T-helper 22 cell (primary cell): ENCODE data around the gene ITGB5.
A peak's percentile ranks its signal among the peaks of the same experiment; 100 is the strongest.

Source experiments
- DNase-seq: peaks from one replicate; pipeline ENCODE4 v3.0.0-alpha.2; 2020; ENCODE audit warnings: low read depth

The ITGB5 gene, protein sequence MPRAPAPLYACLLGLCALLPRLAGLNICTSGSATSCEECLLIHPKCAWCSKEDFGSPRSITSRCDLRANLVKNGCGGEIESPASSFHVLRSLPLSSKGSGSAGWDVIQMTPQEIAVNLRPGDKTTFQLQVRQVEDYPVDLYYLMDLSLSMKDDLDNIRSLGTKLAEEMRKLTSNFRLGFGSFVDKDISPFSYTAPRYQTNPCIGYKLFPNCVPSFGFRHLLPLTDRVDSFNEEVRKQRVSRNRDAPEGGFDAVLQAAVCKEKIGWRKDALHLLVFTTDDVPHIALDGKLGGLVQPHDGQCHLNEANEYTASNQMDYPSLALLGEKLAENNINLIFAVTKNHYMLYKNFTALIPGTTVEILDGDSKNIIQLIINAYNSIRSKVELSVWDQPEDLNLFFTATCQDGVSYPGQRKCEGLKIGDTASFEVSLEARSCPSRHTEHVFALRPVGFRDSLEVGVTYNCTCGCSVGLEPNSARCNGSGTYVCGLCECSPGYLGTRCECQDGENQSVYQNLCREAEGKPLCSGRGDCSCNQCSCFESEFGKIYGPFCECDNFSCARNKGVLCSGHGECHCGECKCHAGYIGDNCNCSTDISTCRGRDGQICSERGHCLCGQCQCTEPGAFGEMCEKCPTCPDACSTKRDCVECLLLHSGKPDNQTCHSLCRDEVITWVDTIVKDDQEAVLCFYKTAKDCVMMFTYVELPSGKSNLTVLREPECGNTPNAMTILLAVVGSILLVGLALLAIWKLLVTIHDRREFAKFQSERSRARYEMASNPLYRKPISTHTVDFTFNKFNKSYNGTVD

DNA sequence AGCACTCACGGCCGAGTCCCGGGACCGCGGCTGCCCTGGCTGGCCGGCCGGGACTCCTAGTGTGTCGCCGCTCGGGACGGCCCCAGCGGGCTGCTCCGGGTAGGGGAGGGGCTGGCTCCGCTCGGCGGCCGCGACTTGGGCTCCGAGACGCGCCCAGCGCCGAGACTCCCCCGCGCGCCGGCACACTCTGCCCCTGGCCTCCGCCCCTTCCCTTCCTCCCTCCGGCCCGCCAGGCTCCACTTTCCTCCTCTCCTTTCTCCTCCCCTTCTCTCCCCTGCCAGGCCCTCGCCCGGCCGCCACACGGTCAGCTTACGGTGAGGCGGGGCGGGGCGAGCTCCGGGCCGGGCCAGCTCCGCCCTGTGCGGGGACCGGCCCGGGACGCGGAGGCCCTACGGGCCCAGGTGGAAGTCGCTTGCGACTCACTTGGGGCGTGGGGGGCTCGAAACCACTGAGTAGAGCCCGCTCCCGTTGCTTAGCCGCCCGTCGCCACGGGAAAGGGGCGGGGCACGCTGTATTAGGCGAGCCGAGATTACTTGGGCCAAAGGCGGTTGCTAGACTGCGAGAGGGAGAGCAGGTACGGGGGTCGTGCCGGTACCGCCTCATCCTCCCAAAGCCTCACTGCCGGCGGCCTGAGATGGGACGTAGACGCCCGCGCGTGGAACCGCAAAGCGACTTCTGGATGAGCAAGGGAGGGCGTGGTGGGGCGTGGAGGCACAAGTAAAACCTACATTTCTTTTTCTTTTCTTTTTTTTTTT lies at the start of gene ITGB5:
Gene ITGB5 (minus strand): TSS at position 189 of the 755 bp plus-strand sequence. CDS start 365 bp downstream, outside the sequence.
- no peak for DNase-seq

DNA sequence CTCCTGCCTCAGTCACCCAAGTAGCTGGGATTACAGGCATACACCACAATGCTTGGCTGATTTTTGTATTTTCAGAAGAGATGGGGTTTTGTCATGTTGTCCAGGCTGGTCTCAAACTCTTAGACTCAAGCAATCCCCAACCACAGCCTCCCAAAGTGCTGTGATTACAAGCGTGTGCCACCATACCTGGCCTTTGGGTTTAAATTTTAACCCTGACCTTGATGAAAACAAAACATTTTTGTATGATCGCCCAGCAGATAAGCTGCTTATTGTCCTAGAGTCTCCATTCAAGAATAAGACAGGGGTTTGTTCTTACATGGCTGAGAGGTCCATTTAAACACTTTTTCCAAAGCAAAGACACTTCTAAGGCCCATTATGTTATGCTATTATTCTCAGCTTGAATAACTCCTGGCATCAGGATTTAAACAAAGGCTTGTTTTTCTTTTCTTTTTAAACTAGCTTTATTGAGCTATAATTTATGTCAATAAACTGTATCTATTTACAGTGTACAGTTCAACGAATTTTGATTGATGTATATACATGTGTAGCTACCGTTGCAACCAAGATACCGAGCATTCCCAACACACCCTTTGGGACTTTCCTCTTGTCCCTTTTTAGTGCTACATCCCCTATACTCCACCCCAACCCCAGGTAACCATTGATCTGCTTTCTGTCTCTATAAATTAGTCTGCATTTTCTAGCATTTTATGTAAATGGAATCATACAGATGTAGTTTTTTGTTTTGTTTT lies 48.8 kb upstream of the ITGB5 start:
- DNase-seq: no peak

DNA sequence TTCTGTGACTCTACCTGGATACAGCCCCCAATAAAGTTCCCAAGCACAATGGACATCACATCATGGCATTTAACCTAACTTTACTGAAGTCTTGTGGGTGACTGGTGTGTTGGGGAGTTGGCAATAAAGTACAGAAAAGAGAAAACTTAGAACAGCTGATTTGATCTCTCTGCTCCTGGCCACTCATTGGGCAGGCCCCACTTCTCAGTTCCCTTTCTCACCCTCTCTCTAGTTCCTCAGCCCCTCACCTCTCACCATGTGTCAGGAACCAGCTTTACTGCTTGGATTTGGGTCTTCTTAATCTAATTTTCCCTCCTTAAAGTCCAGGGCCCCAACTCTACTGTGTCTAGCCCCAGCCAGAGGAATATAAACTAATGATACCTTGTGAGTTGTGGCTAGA lies 48.1 kb upstream of the ITGB5 start:
- DNase-seq: no peak

DNA sequence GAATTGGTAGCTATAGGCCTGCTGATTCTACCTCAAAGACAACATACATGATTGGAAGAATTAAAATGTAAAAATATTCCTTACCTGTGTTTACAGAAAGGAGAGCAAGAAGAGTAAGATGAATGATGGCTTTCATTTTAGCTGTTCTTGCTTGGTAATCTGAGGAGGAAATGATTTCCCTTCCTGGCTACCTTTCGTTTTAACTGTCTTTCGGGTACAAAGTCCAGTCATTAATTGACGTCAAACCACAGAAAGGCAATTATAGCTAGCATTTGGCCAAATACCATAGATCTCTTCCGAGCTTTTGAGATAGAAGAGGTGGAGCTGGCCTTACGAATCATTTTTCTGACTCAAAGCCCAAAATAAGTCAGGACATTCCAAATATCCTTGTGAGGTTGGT lies 47.4 kb upstream of the ITGB5 start, which contains the start of gene MUC13:
Gene MUC13 (minus strand): TSS at position 175 of the 400 bp plus-strand sequence. CDS start 39 bp downstream, at position 136.
- DNase-seq: no peak

DNA sequence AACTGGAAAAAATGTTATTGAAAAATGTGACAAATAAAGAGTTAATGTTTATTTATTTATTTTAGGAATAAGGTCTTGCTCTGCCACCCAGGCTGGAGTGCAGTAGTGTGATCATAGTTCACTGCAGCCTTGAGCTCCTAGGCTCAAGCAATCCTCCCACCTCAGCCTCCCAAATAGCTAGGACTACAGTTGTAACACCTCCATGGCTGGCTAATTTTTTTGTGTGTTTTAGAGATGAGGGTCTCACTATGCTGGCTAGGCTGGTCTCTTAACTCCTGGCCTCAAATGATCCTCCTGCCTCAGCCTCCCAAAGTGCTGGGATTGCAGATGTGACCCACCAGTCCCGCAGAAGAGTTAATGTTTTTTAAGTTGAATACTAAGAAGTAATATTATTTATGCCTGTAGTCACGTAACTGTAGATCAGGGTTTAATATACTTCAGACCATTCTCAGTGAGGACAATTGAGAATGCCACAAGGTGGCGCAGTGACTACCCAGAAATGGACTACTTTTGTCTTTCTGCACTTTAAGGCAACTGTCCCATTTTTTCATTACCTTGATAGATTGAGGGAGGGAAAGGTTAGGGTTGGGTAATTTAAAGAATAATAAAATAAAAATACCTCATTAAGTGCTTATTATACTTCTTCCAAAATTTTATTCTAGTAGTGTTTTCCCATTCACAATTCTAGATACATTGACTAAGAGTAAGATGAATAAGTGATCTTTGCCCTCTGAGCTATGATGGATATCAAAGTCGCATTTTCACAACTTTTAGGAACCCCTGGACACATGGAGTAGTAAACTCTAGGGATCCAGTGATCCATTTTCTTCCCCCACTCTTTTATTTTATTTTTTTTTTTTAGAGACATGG lies 41.4 kb upstream of the ITGB5 start:
- DNase-seq: peak; percentile 3

DNA sequence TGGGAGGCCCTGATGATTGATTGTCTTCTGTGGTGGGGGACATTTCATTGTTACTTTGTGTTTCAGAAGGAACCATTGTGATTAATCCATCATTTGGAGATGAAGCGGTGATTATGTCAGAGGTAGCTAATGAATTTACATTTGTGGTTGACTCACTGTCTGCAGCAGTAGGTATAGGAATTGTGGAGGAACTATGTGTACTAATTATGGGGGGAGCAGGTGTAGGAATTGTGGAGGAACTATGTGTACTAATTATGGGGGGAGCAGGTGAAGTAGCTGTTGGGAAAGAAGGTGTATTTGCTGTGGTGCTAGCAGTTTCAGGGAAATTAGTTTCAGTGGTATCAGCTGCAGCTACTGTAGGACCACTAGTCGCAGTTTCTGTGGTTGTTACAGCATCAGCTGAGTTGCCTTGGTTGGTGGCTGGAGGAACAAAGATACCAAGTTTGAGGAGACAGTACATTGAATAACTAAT lies 40.4 kb upstream of the ITGB5 start:
- DNase-seq: no peak

DNA sequence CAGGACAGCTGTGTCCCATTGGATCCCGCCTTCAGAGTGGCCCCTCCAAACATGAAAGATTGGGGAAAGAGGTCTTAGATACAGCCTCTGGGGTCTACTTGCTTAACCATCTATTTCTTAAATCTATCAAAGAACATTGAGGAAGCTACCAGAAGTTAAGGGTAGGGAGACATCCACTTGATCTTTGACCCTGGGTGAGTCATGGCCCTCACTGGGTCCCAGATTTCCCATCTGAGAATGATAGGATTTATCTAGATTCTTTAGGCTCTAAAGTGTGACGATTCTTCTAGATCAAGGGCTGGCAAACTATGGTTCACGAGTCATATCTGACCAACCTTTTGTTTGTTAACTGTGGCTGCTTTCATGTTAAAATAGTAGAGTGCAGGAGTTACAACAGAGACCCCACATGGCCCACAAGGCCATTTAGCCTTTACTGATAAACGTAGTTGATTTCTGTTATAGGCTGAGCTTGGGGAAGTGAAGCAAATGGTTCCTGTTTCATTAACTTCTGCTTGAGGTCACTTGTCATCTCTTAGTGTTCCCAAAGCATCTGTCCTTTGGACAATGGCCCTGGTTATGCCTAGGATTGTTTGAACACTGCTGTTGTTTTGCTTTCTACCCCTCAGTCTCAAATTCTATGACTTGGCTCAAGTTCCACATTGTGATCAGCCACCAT lies 39.4 kb upstream of the ITGB5 start:
- DNase-seq: no peak

DNA sequence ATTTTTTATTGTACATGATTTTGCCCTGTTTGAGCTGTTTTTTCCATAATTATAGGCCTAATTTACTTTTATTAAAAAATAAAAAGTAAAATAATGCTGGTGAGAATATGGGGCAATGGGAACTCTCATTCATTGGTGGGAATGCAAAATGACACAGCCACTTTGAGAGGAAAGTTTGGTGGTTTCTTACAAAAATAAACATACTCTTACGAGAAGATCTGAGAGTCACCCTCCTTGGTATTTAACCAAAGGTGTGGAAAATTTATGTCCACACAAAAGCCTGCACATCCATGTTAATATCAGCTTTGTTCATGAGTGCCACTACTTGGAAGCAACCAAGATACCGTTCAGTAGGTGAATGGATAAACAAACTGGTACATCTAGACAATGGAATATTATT lies 37.6 kb upstream of the ITGB5 start:
- no peak for DNase-seq

DNA sequence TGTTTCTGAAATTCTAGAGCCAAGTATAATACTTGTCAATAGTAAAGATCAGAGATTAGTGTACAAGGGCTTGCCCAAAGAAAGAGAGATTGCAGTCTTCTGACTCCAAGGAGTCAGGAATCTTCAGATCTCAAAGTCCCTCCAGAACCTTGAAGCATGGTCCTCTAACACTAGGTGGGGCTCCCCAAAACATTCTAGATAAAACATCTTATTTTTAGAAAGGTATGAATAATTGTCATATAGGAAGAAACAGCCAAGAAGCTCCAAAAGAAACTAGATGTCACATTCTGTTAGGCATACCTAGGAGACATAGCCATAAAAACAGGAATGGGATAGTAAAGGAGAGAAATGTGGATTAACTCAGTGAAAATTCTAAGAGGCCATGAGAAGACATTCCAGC lies 36.7 kb upstream of the ITGB5 start:
- no peak for DNase-seq

DNA sequence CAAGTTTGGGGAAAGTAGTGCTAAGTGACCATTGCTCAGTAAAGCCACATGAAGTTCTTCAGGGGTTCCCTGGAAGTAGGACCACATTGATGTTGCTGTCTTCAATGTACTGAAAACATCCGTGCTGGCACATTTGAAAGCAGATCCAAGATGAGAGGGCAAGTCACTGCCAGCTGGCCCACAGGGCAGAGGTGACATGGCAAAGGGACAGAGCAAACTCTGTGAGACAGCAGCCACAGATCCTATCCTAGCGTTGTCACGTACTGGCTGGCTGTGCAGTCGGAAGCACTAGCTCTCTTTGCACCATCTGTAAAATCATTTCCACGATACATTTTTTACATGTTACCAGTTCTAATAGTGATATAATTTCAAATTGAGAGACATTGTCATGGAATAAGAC lies 33.6 kb upstream of the ITGB5 start:
- no peak for DNase-seq

DNA sequence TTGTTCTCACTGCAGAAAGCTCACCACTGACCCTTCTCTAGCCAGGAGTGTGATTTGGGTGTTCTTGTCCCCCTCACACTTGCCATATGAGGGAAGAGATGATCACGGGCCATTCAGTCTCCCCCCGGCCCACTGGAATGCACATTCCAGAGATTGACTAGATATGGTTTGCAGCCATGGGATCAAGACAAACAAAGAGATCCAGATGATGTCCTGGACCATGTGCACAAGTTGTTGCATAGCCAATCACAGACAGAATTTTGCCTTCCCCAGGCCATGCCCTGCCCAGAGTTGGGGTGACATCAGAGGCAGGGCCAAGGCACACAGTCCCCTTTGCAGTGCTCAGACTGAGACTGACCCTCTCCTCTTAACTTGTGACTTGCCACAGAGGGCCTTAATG lies 32.6 kb upstream of the ITGB5 start:
- DNase-seq: no peak

DNA sequence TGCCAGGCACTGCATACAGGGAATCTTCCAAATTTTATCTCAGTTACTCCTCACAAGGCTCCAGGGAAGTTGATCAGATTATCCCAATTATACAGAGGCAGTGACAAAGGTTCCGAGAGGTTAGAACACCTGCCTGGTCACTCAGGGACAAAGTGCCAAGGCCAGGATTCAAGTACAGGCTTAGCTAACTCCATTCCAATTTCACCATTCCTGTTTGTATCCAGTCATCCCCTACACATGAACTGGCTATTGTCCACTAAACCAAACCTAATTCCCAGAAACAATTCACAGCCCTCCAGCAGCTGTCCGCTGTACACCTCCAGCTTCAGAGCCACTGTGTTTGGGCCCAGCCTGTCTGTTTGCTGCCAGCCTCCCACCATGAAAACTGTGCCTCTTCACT lies 31.4 kb upstream of the ITGB5 start:
- DNase-seq: no peak

DNA sequence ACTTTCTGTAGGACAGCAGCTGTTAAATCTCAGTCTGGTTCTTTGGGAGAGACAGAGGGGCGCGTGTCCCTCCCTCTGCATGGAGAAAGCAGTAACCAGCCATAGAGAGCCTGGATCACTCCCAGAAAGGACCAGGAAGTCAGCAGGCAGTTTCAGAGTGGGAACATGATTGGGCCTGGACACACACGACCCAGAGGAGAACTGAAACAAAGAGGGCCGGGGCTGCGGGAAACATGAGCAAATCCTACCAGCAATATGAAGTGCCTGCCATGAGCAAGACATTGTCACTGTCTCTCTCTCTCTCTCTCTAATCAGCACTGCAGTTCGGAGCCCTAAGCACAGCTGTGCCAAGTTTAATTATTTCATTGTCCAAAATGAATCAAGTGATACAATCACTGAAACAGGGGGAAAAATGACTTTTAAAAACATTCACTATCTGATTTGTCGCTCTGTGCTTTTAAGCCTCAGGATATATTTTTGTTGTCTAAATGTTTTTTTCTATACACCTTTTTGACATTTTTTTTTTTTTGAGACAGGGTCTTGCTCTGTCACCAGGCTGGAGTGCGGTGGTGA lies 29.8 kb upstream of the ITGB5 start:
- no peak for DNase-seq

DNA sequence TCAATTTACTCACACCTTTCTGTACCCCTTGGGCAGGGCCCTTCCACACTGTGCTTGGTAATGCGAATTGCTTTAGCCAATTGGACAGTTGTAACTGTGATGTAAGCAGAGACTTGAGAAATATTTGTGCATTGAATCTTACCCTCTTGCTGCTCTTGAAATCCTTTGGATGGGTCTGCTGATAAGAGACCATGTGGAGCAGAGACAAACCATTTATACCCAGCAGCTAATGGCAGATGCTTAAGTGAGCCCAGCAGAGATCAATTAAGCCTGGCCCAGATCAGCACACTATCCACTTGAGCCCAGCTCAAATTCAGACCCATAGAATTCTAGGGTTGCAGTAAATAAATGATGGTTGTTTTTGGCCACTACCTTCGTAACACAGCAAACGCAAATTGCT lies 28.1 kb upstream of the ITGB5 start:
- DNase-seq: no peak

DNA sequence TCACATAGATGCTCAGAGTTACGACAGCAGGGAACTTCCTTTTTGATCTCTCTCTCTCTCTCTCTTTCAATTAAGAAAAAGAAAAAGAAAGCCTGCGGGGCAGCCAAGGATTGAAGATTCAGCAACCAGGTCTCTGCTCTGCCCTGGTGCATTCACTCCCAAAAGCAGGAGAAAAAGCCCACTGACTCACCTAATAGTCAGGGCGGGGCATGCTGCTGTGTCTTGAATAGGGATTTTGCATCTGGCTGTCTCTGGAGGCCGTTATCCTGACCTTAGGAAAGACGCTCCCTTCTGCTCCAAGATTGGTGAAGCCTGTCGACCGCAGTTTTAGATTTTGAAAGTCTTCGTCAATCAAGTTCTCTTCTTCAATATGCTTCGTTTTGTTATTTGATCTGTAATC lies 20.8 kb upstream of the ITGB5 start:
- no peak for DNase-seq

DNA sequence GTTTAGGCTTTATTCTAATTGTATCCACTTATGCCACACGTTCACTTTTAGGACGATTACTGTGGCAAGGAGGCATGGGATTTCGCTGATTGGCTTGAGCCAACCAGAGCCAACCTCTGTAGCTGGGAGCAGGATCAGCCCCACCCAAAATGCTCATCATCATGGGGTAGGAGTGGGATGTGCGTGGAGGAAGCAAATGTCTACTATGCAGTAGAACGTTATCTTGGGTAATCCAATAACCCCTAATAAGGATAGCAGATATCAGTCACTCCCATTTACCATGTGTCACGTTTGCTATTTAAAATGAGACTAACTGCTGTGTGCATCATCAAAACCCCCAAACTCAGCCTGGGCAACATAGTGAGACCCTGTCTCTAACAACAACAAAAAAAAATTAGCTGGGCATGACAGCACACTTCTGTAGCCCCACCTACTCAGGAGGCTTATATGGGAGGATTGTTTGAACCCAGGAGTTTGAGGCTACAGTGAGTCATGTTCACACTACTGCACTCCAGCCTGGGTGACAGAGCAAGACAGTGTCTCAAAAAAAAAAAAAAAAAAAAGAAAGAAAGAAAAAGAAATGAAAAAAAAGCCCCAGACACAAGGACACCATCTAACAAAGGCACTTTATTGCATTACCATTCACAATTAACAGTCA lies 17.8 kb upstream of the ITGB5 start:
- DNase-seq: no peak

DNA sequence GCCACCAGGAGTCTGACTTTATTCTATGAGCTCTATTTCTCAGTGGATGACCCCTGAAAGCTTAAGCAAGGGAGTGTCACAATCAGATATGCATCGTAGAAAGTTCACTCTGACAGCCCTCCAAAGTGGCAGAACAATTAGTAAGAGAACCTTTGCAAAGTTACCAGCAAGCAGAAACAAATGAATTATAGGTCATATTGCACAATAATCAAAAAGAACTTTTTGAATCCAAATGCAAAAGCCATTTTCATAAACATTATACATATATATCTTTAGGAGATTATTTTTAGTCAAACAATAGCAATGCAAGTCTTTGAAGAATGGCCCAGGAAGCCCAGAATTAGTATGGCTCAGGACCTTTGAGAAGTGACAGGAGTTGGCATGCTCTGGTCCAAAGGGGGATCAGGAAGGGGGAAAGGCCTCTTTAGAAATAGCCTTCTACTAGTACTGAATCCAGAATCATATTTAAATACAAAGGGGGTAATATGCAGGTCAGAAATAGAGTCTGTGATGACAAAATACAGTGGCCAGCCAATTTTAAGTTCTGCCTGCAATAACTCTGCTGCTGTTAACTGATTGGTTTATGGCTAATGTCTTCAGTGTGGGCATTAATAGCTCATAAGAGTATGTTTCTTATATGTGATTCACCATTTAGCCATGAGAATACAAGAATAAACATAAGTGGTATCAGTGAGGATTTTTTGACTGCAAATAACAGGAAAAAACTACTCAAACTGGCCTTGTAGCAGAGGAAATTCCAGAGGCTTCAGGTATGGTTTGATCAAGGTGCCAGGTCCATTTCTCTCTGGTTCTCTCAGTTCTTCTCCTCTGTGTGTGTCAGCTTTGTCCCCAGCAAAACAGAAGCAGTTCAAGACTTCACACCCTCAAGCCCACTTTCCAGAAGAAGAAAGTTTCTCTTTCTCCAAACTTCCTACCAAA lies 17.0 kb upstream of the ITGB5 start:
- DNase-seq: no peak
